HG03196 (cell line): ENCODE measurements around the gene CELF2.
A peak's percentile ranks its signal among the peaks of the same experiment; 100 is the strongest.

Experiments
- ATAC-seq: cut with Tn5 transposase; IDR thresholded peaks from one replicate; pipeline ENCODE4 v1.9.1; 2021; ENCODE audit not compliant: unreplicated experiment

Gene CELF2

DNA sequence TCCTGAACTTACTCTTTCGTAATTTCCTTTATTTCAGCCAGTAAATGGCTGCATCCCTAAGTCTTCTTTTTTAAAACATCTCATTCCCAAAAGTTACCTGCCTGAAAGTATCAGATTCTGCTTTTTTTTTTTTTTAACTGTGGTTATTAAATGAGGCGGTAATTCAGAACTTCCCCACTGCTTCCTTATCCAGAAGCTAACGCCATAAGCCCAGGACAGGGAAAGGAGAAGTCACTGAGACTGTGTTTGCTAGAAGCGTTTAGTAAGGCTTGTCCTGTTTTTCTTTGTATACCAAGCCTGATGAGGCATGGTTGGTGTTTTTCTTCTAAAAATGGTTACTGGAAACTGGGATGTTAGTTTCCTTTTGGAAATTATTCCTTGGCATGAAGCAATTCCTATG is 197.8 kb downstream of the CELF2 start:
- no peak for ATAC-seq

DNA sequence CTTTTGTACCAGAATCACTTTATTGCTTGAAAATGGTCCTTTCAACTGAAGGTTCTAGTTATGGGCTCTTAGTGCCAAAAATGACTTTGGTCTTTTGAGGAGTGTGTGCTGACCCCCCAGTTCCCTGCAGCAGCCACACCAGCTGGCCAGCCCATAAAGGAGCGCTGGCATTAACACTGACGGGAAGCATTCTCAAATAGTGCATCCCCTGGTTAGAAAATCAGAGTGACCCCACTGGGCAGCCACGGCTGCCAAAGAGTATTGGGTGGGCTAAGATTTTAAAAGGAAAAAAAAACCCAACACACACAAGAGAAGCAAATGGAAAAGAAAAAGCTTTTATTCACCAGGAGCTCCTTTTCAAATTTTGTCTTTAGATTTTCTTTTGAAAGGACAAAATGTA is 199.8 kb downstream of the CELF2 start:
- ATAC-seq, result no peak

DNA sequence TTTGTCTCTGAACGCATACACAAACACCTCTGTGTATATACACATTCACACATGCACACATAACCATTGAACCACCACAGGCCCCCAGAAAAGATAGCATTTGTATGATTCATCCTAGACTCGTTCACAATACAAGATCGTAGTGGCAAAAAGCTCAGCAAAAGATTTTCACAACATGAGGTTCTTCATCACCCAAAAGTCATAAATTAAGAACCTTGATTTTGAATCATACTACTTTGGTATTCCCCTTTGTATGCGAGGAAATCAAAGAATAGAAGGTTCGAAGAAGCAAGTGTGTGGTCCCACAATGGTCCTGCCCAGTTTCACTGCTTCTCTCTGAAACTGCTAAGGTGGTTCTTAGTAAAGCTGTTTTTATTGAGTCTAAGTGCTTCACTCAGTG is 200.7 kb downstream of the CELF2 start:
- no peak for ATAC-seq

DNA sequence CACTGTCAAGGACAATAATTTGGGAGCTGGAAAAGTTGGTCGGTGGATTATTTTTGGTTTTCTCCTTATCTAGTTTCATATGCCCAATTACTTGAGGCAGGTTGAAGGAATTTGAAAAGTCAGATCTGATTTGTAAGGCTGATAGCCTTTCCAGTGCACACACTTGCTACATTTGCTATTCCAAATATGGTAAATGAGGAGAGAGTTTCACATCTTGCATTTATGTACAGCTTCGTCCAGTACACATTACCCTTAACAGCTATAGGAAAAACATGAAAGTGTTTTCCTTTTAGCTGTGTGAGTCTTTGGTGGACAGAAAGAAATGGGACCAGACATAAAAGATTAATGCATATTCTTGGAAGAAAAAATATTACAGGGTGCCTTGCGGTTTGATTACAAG is 201.8 kb downstream of the CELF2 start:
- ATAC-seq, result no peak

DNA sequence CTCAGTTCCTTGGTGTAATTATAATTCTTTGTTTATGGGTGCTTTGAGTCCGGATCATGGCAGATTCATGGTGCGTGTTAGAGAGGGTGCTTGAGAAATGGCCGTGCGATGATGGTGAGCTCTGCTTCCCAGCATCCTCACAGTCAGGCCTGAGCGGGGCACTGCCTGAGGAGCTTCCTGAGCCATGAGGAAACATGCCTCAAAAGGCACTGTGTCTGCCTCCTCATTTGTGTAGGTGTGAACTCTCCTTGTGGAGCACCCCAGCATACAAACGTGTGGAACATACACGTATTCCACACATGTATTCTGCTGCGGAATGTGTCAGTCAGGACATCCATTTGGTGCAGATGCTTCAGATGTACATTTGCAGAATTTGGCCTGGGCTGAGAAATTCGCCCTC is 205.4 kb downstream of the CELF2 start:
- ATAC-seq, result no peak

DNA sequence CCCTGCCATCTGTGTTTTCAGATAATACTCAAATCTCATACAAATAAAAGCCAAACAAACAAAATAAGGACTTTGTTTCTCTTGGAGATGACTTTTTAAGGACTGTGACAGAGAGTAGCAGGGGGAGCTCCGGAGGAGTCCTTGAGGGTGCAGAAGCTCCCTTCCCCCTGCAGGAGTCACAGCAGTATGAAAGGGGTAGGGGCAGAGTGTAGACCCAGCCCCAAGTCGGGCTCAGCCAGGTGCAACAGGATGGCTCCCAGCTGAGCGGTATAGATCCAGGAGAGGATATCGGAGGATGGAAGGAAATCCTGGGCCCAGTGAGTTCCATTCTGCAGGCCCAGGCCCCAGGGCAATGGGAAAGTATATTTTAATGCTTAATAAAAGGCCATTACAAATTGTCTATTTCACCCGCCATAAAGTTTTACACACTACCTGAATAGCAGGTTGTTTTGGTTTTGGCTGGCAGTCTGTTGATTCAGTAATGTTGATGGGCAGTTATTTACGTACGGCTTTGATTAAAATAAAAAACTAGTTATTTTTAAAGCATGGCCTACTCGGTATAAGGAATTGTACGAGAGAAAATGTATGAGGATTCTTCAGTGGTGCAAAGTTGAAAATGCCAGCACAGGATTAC is 206.0 kb downstream of the CELF2 start:
- no peak for ATAC-seq

DNA sequence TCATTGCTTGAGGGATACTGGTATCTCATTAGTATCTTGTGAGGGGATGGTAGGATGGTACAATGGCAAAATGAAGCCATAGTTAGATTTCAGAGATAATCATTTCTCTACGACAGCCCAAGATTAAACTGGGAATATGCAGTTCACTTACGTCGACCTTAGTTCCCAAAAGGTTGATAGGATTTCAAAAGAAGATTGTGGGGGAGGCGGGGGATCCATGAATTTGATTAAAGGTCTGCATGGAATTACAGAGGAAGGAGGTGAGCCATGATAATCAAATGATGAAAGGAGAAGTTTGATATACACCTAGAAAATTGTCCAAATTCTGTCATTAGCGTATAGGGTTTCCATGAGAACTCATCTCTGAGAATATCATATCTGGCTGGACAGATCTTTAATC is 206.6 kb downstream of the CELF2 start:
- no peak for ATAC-seq

DNA sequence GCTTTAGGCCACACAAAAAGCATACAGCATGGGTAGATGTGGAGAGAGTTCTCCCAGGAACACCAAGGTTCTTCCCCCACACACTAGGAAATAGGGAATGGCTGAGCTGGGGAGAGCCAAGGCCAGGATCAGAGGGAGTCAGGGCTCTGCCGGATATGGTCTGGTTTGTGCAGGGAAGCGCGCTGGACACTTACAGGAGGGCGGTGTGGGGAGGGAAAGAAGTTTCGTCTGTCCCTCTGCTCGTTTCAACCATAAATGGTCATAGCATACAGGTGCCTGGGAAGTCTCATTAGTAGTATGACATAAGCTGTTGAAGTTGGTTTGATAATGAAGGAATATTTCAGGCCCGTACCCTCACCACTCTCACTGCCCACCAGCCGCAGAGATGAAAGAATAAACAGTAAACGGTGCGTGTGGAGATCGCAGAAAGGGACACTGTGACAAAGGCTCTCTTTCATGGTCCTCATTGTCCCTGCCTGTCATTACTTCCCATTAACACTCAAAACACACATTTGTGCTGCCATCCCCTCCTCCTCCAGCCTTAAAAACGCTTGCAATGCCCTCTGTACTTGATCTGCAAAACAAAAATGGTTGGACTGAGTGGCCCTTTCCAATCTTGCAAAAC is 207.2 kb downstream of the CELF2 start:
- no peak for ATAC-seq

DNA sequence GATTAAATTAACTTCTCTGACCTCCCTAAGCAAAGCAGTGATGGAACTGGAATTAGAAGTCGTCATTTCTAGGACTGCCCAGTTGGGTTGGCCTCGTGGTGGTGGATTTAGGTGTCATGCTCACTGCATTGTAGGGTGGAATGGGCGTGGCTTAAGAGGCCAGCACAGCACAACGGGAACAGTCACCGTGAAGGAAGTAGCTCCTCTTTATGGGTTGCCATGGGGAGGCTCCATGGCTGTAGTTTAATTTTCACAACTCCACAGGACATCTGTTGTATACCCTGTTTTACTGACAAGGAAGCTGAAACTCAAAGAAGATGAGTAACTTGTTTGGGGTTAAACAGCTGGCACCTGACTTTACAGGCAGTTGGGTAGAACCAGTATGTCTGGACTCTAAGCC is 208.3 kb downstream of the CELF2 start:
- peak; percentile 51 for ATAC-seq

DNA sequence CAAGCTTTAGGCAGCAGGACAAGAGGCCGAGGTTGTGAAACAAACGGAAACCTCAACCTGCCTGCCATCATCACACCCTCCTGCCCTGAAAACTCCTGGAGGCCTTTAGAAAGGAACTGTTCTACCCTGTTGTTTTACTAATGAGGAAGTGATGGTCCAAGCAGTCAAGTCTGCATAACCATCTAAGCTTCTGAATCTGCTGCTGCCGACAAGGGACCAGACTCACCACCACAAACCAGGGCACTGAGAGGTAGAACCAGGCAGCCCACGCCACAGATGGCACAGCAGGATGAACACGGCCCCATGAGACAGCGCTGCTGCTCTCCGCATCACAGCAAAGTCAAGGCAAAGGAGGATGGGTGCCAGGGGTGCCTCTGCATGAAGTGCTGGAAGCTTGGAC is 209.4 kb downstream of the CELF2 start:
- peak; percentile 46 for ATAC-seq

DNA sequence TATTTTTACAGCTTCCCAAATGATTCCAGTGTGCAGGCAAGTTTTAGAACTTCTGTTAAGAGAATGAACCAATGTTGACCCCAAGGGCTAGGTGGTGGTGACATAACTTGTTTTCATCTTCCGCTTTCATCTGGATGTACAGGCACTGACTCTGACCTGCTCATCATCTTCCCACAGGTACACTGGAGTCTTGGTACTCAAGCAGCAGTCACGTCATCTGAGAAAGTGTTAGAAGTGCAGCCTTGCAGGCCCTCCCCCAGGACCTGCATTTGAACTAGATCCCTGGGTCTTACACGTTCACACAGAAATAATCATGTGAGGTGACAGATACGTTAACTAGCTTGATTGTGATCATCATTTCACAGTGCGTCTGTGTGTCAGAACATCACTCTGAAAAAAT is 212.2 kb downstream of the CELF2 start:
- no peak for ATAC-seq

DNA sequence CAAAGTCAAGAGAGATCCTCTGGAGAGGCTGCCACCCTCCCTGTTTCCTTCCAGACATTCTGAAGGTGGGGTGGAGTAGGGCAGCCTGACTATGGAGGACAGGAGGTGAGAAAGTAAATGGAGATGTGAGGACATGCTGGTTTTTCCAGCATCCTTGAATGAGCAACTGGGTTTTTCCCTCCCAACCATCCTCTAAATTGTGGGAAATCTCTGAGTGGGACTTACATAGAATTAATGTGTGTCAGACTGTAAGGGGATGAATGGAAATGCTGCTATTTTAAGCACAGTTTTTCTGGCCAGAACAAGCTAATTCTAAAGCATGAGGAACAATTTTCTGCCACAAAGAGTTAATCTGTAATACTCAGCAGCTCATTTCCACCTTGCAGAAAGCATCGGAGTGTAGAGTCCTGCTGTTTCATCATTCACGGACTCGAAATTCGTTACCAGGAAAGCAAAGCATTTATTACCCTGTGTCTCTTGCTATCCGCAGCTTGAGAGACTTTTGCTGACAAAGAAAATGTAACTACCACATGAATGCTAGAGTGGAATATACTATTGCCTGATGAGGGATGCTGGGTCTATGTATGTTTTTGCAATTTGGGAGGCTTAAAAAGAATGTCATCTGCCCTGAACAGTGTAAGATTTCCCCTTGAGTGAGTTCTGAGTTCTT is 213.0 kb downstream of the CELF2 start:
- no peak for ATAC-seq

DNA sequence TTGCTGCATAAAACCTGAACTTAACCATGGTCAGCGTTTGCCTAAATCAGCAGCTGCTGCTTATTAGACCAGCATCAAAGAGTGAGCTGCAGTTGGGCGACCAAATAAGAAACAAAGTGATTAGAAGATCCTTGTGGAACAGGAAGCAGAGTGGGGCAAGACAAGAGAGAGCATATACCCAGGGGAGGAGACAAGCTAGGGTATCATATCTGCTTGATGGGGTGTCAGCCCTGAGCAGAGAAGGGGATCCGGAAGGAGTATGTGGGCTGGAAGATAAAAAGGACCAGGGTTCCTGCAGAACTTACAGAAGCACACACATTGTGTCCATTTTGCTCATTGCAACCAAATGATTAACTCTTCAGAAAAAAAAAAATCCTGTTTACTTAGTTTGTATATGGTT is 213.6 kb downstream of the CELF2 start:
- no peak for ATAC-seq

DNA sequence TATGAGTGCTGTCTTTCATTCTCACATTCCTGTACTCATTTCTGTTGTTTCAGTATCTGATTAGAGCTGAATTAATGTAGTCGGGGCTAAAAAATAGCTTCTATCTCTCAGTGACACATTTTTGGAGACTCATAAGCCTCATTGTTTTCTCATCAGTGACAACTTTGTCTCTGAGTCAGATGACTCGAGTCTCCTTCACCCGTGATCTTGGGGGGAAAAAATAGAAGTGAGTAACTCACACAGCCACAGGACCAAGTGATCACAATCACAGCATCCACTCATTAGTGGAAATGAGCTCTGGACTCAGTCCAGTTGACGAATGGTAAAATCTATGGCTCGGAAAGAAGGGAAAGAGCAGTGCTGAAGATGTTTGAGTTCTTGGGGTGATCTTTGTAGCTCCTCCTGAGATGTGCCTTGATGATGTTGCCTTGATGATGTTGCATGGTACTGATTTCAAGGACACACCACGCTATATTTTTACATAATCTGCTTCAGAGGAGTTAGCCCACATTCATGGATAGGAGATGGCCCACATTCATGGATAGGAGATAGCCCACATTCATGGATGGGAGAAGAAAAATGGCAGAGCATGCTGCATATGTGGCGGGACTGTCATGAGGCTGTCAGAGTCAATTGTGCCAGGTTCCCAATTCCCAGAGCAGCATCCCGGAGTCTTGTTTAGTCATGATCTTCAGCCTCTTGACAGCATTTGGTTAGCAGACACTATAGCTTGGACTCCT is 214.7 kb downstream of the CELF2 start:
- no peak for ATAC-seq

DNA sequence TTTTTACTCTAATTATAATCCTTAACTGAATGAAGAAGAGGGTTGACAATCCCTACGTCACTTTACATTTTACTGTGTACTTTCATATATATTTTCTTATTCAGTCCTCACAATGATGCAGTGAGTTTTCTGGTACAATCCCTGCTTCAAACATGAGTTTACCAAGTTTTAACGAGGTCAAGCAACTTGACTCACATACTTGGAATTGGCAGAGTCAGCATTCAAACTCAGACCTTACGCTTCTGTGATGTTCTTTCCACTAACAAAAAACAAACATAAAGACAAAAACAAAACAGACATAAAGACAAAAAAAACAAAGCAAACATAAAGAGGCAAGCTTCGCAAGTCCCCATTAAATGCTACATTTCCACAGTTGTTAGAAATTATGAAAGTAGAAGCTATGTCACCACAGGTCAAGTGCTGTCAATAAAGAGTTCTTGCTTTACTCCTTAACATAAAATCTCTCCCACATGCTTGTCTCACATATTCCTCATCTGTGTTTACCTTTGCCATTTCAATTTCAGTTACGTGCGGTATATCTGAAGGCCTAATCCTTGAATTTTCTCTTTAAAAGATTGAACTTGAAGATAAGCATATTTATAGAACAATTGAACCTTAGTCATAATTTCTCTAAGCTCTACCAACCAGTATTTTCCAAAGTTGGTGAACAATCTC is 217.3 kb downstream of the CELF2 start:
- no peak for ATAC-seq

DNA sequence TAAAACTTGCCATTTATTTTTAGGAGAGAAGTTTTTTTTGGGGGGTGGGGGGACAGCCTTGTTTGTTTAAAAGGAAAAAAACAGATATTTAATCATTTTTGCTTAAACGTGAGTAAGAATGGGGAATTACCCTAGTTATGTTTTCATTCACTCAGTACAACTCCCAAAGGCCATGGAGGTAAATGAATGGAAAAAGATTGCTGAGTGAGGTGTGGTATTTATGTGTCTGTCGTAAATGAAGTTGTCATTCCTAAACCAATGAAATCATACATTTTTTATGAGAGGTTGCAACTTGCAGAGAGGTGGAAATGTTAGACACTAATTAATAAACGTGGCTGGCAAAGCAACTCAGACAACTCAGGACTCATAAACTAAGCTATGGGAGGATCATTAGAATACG is 218.1 kb downstream of the CELF2 start:
- no peak for ATAC-seq

DNA sequence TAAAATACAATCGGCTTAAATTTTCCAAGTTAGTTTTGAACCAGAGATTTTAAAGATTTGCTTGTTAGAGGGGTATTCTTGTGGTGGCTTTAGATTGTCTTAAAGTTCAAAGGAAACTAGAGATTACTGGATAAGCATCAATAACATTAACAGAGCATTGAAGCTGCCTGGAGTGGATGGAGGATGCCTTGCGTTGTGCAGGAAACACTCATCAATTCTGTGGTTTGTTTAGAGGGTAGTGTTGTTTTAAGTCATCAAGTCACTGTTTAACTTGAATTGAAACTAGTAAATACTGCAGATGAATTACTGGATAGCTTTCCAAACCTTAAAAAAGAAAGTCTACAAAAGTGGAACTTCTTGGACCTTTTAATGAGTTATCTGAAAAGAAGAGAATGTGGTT is 218.6 kb downstream of the CELF2 start:
- ATAC-seq, result peak; percentile 67

DNA sequence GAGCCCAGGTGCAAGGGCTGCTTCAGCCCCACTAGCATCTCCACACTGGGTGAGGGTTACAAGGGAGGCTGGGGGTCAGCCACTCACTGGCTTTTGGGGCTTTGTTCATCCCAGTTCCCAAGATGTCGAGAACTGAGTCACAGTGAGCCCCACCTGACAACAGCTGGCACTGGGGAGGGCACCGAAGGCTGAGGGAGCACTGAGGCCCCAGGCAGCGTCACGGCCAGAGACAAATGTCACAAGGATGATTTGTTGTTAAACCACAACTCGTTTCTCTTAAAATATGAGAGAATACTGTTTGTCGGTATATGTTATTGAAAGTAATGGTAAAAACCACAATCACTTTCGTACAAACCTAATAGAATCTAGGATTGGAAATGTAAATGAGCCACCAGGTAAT is 219.9 kb downstream of the CELF2 start:
- peak; percentile 30 for ATAC-seq

DNA sequence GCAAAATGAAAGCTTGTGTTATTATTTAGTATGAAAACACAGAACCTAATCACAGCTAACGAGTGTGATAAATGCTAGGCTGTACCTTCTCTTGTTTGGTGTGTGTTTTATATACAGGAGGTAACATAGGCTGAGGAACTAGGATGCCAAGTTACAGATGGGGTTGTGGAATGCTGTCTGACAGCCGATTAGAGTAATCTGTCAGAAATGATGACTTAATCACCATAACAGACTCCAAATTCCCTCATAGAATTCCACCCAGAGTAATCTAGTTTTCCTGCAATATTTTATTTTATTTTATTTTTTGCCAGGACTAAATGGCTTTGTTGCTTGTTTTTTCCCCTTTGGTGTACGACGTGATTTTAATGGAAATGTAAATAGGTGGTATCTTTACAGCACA is 221.2 kb downstream of the CELF2 start:
- no peak for ATAC-seq

DNA sequence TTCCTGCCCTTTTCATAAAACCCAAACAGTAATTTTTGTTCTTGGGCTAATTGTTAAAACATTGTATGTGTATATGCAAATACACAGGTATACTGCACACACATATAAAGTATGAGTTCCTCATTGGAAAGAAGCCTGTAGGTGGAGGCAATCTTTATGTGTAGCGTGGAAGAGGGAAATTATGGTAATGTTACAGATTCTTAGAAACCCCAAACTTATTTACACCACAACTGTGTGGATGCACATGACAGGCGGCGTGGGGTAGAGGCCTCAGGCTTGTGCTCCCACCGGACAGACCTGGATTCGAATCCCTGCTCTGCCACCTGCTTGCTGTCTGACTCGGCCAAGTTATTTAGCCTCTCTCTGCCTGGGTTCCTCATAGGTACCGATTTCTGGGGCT is 223.0 kb downstream of the CELF2 start:
- no peak for ATAC-seq
